HEK293 (cell line): ENCODE data around the gene PDE3B.

Experiments used
- ZNF747 ChIP-seq: fragments of 450-650 bp; formaldehyde crosslinking; IDR thresholded peaks from 2 replicates; pipeline ENCODE4 v1.5.1; 2016; ENCODE audit warnings: missing biosample characterization, missing genetic modification characterization
- ZNF76 ChIP-seq: fragments of 450-650 bp; formaldehyde crosslinking; IDR thresholded peaks from 2 replicates; pipeline ENCODE4; 2016; ENCODE audit warnings: low read depth, missing biosample characterization, missing genetic modification characterization, borderline replicate concordance
- ZNF785 ChIP-seq: fragments of 450-650 bp; formaldehyde crosslinking; IDR thresholded peaks from 2 replicates; pipeline ENCODE4 v1.5.1; 2016; ENCODE audit warnings: missing biosample characterization, missing genetic modification characterization
- TF ChIP-seq, protein P1 (sequence below): fragments of 450-650 bp; formaldehyde crosslinking; optimal IDR thresholded peaks from 2 replicates; pipeline ENCODE3; 2016; ENCODE audit warnings: missing biosample characterization, mild to moderate bottlenecking, missing genetic modification characterization
- TF ChIP-seq, protein P2 (sequence below): fragments of 450-650 bp; formaldehyde crosslinking; IDR thresholded peaks from 2 replicates; pipeline ENCODE4 v1.5.1; 2016; ENCODE audit warnings: missing biosample characterization, missing genetic modification characterization
- TF ChIP-seq, protein P3 (sequence below): fragments of 450-650 bp; formaldehyde crosslinking; IDR thresholded peaks from 2 replicates; pipeline ENCODE4 v1.5.1; 2016; ENCODE audit warnings: missing biosample characterization, missing genetic modification characterization

DNA sequence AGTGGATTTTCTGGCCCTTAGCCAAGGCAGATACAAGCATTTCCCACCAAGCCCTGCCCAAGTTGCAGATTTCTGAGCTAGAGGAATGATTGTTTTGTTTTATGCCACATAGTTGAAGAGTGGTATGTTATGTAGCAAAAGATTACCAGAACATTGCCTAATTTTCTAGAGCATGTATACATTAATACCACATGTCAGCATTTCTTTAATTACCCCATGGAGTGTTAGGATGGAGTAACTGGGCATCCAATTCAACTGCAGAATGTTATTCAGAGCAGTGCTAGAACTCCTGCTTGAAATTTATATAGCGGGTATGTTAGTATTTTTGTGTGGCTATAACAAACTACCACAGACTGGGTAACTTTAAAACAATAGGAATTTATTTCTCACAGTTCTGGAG is 272.8 kb downstream of the PDE3B start:
- TF ChIP-seq ZNF76 (tag by site-specific recombination), result no peak
- TF ChIP-seq, protein P1, sequence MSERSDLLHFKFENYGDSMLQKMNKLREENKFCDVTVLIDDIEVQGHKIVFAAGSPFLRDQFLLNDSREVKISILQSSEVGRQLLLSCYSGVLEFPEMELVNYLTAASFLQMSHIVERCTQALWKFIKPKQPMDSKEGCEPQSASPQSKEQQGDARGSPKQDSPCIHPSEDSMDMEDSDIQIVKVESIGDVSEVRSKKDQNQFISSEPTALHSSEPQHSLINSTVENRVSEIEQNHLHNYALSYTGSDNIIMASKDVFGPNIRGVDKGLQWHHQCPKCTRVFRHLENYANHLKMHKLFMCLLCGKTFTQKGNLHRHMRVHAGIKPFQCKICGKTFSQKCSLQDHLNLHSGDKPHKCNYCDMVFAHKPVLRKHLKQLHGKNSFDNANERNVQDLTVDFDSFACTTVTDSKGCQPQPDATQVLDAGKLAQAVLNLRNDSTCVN, result no peak
- TF ChIP-seq, protein P2, sequence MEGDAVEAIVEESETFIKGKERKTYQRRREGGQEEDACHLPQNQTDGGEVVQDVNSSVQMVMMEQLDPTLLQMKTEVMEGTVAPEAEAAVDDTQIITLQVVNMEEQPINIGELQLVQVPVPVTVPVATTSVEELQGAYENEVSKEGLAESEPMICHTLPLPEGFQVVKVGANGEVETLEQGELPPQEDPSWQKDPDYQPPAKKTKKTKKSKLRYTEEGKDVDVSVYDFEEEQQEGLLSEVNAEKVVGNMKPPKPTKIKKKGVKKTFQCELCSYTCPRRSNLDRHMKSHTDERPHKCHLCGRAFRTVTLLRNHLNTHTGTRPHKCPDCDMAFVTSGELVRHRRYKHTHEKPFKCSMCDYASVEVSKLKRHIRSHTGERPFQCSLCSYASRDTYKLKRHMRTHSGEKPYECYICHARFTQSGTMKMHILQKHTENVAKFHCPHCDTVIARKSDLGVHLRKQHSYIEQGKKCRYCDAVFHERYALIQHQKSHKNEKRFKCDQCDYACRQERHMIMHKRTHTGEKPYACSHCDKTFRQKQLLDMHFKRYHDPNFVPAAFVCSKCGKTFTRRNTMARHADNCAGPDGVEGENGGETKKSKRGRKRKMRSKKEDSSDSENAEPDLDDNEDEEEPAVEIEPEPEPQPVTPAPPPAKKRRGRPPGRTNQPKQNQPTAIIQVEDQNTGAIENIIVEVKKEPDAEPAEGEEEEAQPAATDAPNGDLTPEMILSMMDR (tag by site-specific recombination), result no peak
- no peak for TF ChIP-seq ZNF785 (tag by site-specific recombination)
- TF ChIP-seq, protein P3, sequence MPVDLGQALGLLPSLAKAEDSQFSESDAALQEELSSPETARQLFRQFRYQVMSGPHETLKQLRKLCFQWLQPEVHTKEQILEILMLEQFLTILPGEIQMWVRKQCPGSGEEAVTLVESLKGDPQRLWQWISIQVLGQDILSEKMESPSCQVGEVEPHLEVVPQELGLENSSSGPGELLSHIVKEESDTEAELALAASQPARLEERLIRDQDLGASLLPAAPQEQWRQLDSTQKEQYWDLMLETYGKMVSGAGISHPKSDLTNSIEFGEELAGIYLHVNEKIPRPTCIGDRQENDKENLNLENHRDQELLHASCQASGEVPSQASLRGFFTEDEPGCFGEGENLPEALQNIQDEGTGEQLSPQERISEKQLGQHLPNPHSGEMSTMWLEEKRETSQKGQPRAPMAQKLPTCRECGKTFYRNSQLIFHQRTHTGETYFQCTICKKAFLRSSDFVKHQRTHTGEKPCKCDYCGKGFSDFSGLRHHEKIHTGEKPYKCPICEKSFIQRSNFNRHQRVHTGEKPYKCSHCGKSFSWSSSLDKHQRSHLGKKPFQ, result no peak
- TF ChIP-seq ZNF747, result no peak
